HepG2 (cell line): ENCODE results near the gene PNP. TPM values are rescaled to one million over a fixed set of nuclear protein-coding genes. Genes with fewer than 3 reads are reported as not detected.

Experiments
- ELF1 ChIP-seq: sonication (generic); formaldehyde crosslinking; IDR thresholded peaks from 2 replicates; pipeline ENCODE4 v1.4.0; 2020; ENCODE audit warnings: missing genetic modification reagents
- HDAC6 ChIP-seq: fragments of 200-600 bp; sonication (generic); IDR thresholded peaks from 2 replicates; pipeline ENCODE4 v1.7.0; 2017; ENCODE audit warnings: mild to moderate bottlenecking, antibody characterized with exemption, low read length, low read depth
- HNRNPL ChIP-seq: fragments of 200-400 bp; formaldehyde crosslinking; IDR thresholded peaks from 2 replicates; pipeline ENCODE4 v1.6.1; 2017; ENCODE audit warnings: mild to moderate bottlenecking, low read depth, low read length
- KDM5A ChIP-seq: fragments of 200-600 bp; sonication (generic); IDR thresholded peaks from 2 replicates; pipeline ENCODE4 v1.7.0; 2018; ENCODE audit warnings: antibody characterized with exemption, mild to moderate bottlenecking, low read length, borderline replicate concordance
- RARG ChIP-seq: sonication (generic); formaldehyde crosslinking; IDR thresholded peaks from 2 replicates; pipeline ENCODE4 v1.4.0; 2020; ENCODE audit warnings: low read depth, mild to moderate bottlenecking, missing genetic modification reagents
- SNRNP70 ChIP-seq: fragments of 200-400 bp; formaldehyde crosslinking; IDR thresholded peaks from 2 replicates; pipeline ENCODE4 v1.6.1; 2017; ENCODE audit warnings: mild to moderate bottlenecking, low read depth, low read length, moderate library complexity
- ZFP36L1 ChIP-seq: sonication (generic); formaldehyde crosslinking; IDR thresholded peaks from 2 replicates; pipeline ENCODE4 v1.8.0; 2022; ENCODE audit warnings: mild to moderate bottlenecking, missing genetic modification reagents, moderate library complexity
- ZFP82 ChIP-seq: sonication (generic); formaldehyde crosslinking; IDR thresholded peaks from 2 replicates; pipeline ENCODE4 v1.5.1; 2020; ENCODE audit warnings: mild to moderate bottlenecking, missing genetic modification reagents, borderline replicate concordance
- ZNF136 ChIP-seq: sonication (generic); formaldehyde crosslinking; IDR thresholded peaks from 2 replicates; pipeline ENCODE4 v1.8.1; 2022; ENCODE audit warnings: low read depth, mild to moderate bottlenecking, moderate library complexity, missing genetic modification reagents
- ZNF460 ChIP-seq: sonication (generic); formaldehyde crosslinking; IDR thresholded peaks from 2 replicates; pipeline ENCODE4 v1.5.1; 2020; ENCODE audit warnings: missing genetic modification reagents, mild to moderate bottlenecking, borderline replicate concordance
- ZNF572 ChIP-seq: sonication (generic); formaldehyde crosslinking; IDR thresholded peaks from 2 replicates; pipeline ENCODE4 v1.5.1; 2020; ENCODE audit warnings: mild to moderate bottlenecking, missing genetic modification reagents
- ZNF589 ChIP-seq: sonication (generic); formaldehyde crosslinking; conservative IDR thresholded peaks from 2 replicates; pipeline ENCODE4 v1.8.0; 2022; ENCODE audit warnings: mild to moderate bottlenecking, moderate library complexity, missing genetic modification reagents
- ZNF749 ChIP-seq: sonication (generic); formaldehyde crosslinking; IDR thresholded peaks from 2 replicates; pipeline ENCODE4 v1.8.0; 2022; ENCODE audit warnings: mild to moderate bottlenecking, missing genetic modification reagents, moderate library complexity, borderline replicate concordance
- polyA plus RNA-seq, 8 experiments: library from polyadenylated mRNA; depleted of rRNA in 3 of 8; stranded (reverse) in 7 of 8; unstranded in 1 of 8; fragments of >200 nt; fragmentation: Illumina TruSeq in 4 of 8; extraction: Trizol in 4 of 8; gene quantifications; 2 replicates each; pipeline versions ENCODE4 v1.2.1 to v1.2.3, GENCODE V29; 2011 to 2016; ENCODE audit warnings: low read depth in 4 of 8, missing spikeins in 1 of 8, mixed read lengths in 1 of 8; ENCODE audit not compliant: insufficient read depth in 1 of 8
- total RNA-seq, 5 experiments: library from RNA; depleted of rRNA; stranded (reverse); fragments of >200 nt; fragmentation: Illumina TruSeq; extraction: Trizol; gene quantifications; 2 replicates each; pipeline ENCODE4 v1.2.3, GENCODE V29; 2016; ENCODE audit warnings: low read depth in 1 of 5
- TF ChIP-seq, protein P1 (sequence below): sonication (generic); IDR thresholded peaks from 2 replicates; pipeline ENCODE4 v1.6.1; 2016; ENCODE audit warnings: low read depth, borderline replicate concordance
- TF ChIP-seq, protein P2 (sequence below): IDR thresholded peaks from 2 replicates; pipeline ENCODE4 v1.6.1; 2016; ENCODE audit warnings: missing compliant biosample characterization, missing genetic modification reagents, borderline replicate concordance
- TF ChIP-seq, protein P3 (sequence below): sonication (generic); formaldehyde crosslinking; IDR thresholded peaks from 2 replicates; pipeline ENCODE4 v1.8.0; 2022; ENCODE audit warnings: mild to moderate bottlenecking, missing genetic modification reagents, moderate library complexity
- TF ChIP-seq, protein P4 (sequence below): sonication (generic); formaldehyde crosslinking; IDR thresholded peaks from 2 replicates; pipeline ENCODE4 v1.5.1; 2020; ENCODE audit warnings: missing genetic modification reagents, mild to moderate bottlenecking, borderline replicate concordance
- TF ChIP-seq, protein P5 (sequence below): sonication (generic); formaldehyde crosslinking; IDR thresholded peaks from 2 replicates; pipeline ENCODE4 v1.4.0; 2020; ENCODE audit warnings: missing genetic modification reagents
- TF ChIP-seq, protein P6 (sequence below): fragments of 450-650 bp; IDR thresholded peaks from 2 replicates; pipeline ENCODE4 v1.6.1; 2017

Gene PNP
- total and polyA plus RNA-seq, 2 of the 13 experiments (the other 11 are each of a cell fraction or from before 2014, with no cell fraction given), result 45.4 to 74.8 TPM

DNA sequence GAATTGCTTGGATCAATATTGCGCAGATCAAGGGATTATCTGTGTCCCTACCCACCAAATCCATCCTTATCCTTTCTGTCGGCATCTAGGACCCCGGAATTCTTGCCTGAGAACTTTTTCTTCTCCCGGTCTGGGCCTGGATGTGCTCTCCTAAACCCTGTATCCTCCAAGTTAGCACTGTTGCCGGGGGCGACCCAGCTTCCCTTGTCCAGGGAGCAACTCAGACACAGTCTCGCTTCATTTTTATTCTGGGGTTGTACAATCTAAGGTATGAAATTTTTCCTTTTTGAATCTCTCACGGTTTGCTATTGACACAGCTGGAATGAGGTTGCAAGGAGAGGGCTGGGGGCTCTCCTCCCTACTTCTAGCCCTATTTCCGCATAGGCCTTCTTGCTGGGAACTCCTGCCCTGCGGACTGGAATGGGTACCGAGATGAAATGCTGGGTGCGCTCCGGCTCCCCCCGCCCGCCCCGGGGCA is 403 bp upstream of the PNP start (continued):
- TF ChIP-seq KDM5A (0 out of 2 replicates have a peak, but pooled peaks have one; percentile 15), ZNF460 (CRISPR knock-in tag) (no peak), ZNF589 (0 out of 2 replicates have a peak, but pooled peaks have one; percentile 21), ZNF572 (0 out of 2 replicates have a peak, but pooled peaks have one; percentile 47), ZNF749 (CRISPR knock-in tag) (no peak), ZFP36L1 (CRISPR knock-in tag) (no peak), ZNF136 (CRISPR knock-in tag) (0 out of 2 replicates have a peak, but pooled peaks have one; percentile 1), RARG (CRISPR knock-in tag) (no peak), ELF1 (peak; percentile 33; the same call in 1 of the 2 replicates), SNRNP70 (no peak), HNRNPL (no peak), ZFP82 (peak; percentile 49; the same call in 1 of the 2 replicates), HDAC6 (no peak)
- TF ChIP-seq, protein P1, sequence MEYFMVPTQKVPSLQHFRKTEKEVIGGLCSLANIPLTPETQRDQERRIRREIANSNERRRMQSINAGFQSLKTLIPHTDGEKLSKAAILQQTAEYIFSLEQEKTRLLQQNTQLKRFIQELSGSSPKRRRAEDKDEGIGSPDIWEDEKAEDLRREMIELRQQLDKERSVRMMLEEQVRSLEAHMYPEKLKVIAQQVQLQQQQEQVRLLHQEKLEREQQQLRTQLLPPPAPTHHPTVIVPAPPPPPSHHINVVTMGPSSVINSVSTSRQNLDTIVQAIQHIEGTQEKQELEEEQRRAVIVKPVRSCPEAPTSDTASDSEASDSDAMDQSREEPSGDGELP, result peak; percentile 67
- TF ChIP-seq, protein P2, sequence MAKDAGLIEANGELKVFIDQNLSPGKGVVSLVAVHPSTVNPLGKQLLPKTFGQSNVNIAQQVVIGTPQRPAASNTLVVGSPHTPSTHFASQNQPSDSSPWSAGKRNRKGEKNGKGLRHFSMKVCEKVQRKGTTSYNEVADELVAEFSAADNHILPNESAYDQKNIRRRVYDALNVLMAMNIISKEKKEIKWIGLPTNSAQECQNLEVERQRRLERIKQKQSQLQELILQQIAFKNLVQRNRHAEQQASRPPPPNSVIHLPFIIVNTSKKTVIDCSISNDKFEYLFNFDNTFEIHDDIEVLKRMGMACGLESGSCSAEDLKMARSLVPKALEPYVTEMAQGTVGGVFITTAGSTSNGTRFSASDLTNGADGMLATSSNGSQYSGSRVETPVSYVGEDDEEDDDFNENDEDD (CRISPR knock-in tag), result no peak
- TF ChIP-seq, protein P3, sequence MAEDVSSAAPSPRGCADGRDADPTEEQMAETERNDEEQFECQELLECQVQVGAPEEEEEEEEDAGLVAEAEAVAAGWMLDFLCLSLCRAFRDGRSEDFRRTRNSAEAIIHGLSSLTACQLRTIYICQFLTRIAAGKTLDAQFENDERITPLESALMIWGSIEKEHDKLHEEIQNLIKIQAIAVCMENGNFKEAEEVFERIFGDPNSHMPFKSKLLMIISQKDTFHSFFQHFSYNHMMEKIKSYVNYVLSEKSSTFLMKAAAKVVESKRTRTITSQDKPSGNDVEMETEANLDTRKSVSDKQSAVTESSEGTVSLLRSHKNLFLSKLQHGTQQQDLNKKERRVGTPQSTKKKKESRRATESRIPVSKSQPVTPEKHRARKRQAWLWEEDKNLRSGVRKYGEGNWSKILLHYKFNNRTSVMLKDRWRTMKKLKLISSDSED, result no peak
- TF ChIP-seq, protein P4, sequence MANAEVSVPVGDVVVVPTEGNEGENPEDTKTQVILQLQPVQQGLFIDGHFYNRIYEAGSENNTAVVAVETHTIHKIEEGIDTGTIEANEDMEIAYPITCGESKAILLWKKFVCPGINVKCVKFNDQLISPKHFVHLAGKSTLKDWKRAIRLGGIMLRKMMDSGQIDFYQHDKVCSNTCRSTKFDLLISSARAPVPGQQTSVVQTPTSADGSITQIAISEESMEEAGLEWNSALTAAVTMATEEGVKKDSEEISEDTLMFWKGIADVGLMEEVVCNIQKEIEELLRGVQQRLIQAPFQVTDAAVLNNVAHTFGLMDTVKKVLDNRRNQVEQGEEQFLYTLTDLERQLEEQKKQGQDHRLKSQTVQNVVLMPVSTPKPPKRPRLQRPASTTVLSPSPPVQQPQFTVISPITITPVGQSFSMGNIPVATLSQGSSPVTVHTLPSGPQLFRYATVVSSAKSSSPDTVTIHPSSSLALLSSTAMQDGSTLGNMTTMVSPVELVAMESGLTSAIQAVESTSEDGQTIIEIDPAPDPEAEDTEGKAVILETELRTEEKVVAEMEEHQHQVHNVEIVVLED (CRISPR knock-in tag), result 0 out of 2 replicates have a peak, but pooled peaks have one; percentile 23
- TF ChIP-seq, protein P5, sequence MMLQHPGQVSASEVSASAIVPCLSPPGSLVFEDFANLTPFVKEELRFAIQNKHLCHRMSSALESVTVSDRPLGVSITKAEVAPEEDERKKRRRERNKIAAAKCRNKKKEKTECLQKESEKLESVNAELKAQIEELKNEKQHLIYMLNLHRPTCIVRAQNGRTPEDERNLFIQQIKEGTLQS (CRISPR knock-in tag), result no peak
- TF ChIP-seq, protein P6, sequence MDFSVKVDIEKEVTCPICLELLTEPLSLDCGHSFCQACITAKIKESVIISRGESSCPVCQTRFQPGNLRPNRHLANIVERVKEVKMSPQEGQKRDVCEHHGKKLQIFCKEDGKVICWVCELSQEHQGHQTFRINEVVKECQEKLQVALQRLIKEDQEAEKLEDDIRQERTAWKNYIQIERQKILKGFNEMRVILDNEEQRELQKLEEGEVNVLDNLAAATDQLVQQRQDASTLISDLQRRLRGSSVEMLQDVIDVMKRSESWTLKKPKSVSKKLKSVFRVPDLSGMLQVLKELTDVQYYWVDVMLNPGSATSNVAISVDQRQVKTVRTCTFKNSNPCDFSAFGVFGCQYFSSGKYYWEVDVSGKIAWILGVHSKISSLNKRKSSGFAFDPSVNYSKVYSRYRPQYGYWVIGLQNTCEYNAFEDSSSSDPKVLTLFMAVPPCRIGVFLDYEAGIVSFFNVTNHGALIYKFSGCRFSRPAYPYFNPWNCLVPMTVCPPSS, result no peak
